ENCODE results near the gene DNM3. TPM values are rescaled to one million over a fixed set of nuclear protein-coding genes. Genes with fewer than 3 reads are reported as not detected.

DNM3 gene
- total and polyA plus RNA-seq, 9 donors, result 3.1 to 6.5 (median 4.4) TPM

GRCh38 chr1:172410027-172410426 is 568.7 kb downstream of the DNM3 start:
- Histone ChIP-seq H3K4me3 (no peak overlapping the region), H3K36me3 (no peaks in the 10 kb centered on the region), H3K9me3 (no peaks in the 10 kb centered on the region), H3K27ac (no peak overlapping the region), H3K4me1 (ENCODE audit: insufficient read depth) (no peaks in the 10 kb centered on the region), H3K27me3 (no peaks in the 10 kb centered on the region)
- TF ChIP-seq, protein P1, sequence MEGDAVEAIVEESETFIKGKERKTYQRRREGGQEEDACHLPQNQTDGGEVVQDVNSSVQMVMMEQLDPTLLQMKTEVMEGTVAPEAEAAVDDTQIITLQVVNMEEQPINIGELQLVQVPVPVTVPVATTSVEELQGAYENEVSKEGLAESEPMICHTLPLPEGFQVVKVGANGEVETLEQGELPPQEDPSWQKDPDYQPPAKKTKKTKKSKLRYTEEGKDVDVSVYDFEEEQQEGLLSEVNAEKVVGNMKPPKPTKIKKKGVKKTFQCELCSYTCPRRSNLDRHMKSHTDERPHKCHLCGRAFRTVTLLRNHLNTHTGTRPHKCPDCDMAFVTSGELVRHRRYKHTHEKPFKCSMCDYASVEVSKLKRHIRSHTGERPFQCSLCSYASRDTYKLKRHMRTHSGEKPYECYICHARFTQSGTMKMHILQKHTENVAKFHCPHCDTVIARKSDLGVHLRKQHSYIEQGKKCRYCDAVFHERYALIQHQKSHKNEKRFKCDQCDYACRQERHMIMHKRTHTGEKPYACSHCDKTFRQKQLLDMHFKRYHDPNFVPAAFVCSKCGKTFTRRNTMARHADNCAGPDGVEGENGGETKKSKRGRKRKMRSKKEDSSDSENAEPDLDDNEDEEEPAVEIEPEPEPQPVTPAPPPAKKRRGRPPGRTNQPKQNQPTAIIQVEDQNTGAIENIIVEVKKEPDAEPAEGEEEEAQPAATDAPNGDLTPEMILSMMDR (IDR thresholded peaks at IDR 0.05), result no peak
- TF ChIP-seq EP300 (IDR thresholded peaks at IDR 0.05) (no peak), POLR2A (IDR thresholded peaks at IDR 0.05) (no peak)
- no peak for DNase-seq
- intact Hi-C loops (cut with DNase I), result no loop called here
- 69 to 88% (median 85%) methylated on average over 1 of the region's 1 CpG for WGBS, 3 donors

GRCh38 chr1:172411791-172412338 is 570.6 kb downstream of the DNM3 start:
- Histone ChIP-seq H3K36me3 (no peaks in the 10 kb centered on the region), H3K27ac (no peak overlapping the region), H3K4me3 (no peak overlapping the region), H3K27me3 (no peaks in the 10 kb centered on the region), H3K4me1 (ENCODE audit: insufficient read depth) (no peaks in the 10 kb centered on the region), H3K9me3 (no peaks in the 10 kb centered on the region)
- TF ChIP-seq, protein P1 (IDR thresholded peaks at IDR 0.05), result no peak
- no peak for TF ChIP-seq POLR2A (IDR thresholded peaks at IDR 0.05)
- no peak for TF ChIP-seq EP300 (IDR thresholded peaks at IDR 0.05)
- DNase-seq, result no peak
- WGBS, 3 donors, result 90 to 97% (median 95%) methylated on average over 2 of the region's 2 CpGs
- intact Hi-C loops (cut with DNase I), result no loop called here

- H3K36me3 ChIP-seq, result no peaks in the 10 kb centered on the region
- H3K27me3 ChIP-seq, result no peaks in the 10 kb centered on the region
- H3K4me3 ChIP-seq, result no peak overlapping the region
- no peak for DNase-seq
- TF ChIP-seq, protein P1 (IDR thresholded peaks at IDR 0.05), result no peak
- TF ChIP-seq POLR2A (IDR thresholded peaks at IDR 0.05), result no peak
- TF ChIP-seq EP300 (IDR thresholded peaks at IDR 0.05), result no peak
- H3K27ac ChIP-seq, result no peak overlapping the region
- H3K4me1 ChIP-seq (ENCODE audit: insufficient read depth), result no peaks in the 10 kb centered on the region
- no peaks in the 10 kb centered on the region for H3K9me3 ChIP-seq
- intact Hi-C loops (cut with DNase I), result no loop called here
Measured at GRCh38 chr1:172414331-172414730, 573.0 kb downstream of the DNM3 start.

- DNase-seq, result no peak
- Histone ChIP-seq H3K27me3 (no peaks in the 10 kb centered on the region), H3K36me3 (no peaks in the 10 kb centered on the region), H3K4me3 (no peak overlapping the region), H3K9me3 (no peaks in the 10 kb centered on the region), H3K4me1 (ENCODE audit: insufficient read depth) (no peaks in the 10 kb centered on the region), H3K27ac (no peak overlapping the region)
- TF ChIP-seq, protein P1 (IDR thresholded peaks at IDR 0.05), result no peak
- TF ChIP-seq POLR2A (IDR thresholded peaks at IDR 0.05) (no peak), EP300 (IDR thresholded peaks at IDR 0.05) (no peak)
- intact Hi-C loops (cut with DNase I), result no loop called here
- WGBS, 3 donors, result 71 to 75% (median 73%) methylated on average over 4 of the region's 4 CpGs
Measured at GRCh38 chr1:172416496-172417035, 575.3 kb downstream of the DNM3 start.
